Measurements from ENCODE around the gene ZDHHC8.

The ZDHHC8 gene

GRCh38 chr22:20141186-20142077 is 9.8 kb downstream of the ZDHHC8 start:
- DNase-seq: no peak

- no peak for DNase-seq
These were observed 11.4 kb downstream of the ZDHHC8 start for GRCh38 chr22:20142711-20143621.

- DNase-seq: no peak
These were observed 12.5 kb downstream of the ZDHHC8 start for GRCh38 chr22:20143883-20144665.

GRCh38 chr22:20145206-20145831 is 13.7 kb downstream of the ZDHHC8 start:
- no peak for DNase-seq

GRCh38 chr22:20145832-20146223 is 14.2 kb downstream of the ZDHHC8 start:
- DNase-seq: no peak

- DNase-seq: no peak
These were observed 15.2 kb downstream of the ZDHHC8 start for GRCh38 chr22:20146777-20147176.

GRCh38 chr22:20147237-20147988 is 15.8 kb downstream of the ZDHHC8 start:
- DNase-seq: no peak

GRCh38 chr22:20148414-20148813 is 16.8 kb downstream of the ZDHHC8 start:
- DNase-seq: no peak

GRCh38 chr22:20149257-20150250 is 17.9 kb downstream of the ZDHHC8 start:
- no peak for DNase-seq

GRCh38 chr22:20150381-20151275 is 19.0 kb downstream of the ZDHHC8 start, which contains the start of gene CCDC188:
TSS of gene CCDC188 (minus strand) at chr22:20151055. CDS start at chr22:20150986, 69 bp downstream.
- no peak for DNase-seq

GRCh38 chr22:20151276-20151588 is 19.6 kb downstream of the ZDHHC8 start:
- no peak for DNase-seq

- DNase-seq: no peak
These were observed 20.9 kb downstream of the ZDHHC8 start for GRCh38 chr22:20152464-20152890.

GRCh38 chr22:20153945-20154344 is 22.3 kb downstream of the ZDHHC8 start:
- no peak for DNase-seq

- DNase-seq: peak in 1 of 58 donors; percentile 75
These were observed 23.1 kb downstream of the ZDHHC8 start for GRCh38 chr22:20154602-20155187.

GRCh38 chr22:20155330-20156041 is 23.9 kb downstream of the ZDHHC8 start:
- DNase-seq: peak in 49 of 58 donors; percentile 11 to 78 (median 57)

GRCh38 chr22:20156042-20156389 is 24.4 kb downstream of the ZDHHC8 start:
- DNase-seq: no peak
